Vagina (tissue), 2 donors: ENCODE results near the gene SHISAL2A. TPM values are rescaled to one million over a fixed set of nuclear protein-coding genes. Genes with fewer than 3 reads are reported as not detected.
A peak's percentile ranks its signal among the peaks of the same experiment; 100 is the strongest.

ENCODE experiments used
- DNase-seq, 2 donors: peaks; one replicate each; pipeline ENCODE4 v3.0.0-alpha.2; 2017; ENCODE audit errors: extremely low spot score in 2 of 2
- H3K27ac ChIP-seq: fragments of 200-600 bp; sonication (generic); one replicate; pipeline ENCODE4 v1.5.1; 2019
- H3K27me3 ChIP-seq: fragments of 200-600 bp; sonication (generic); one replicate; pipeline ENCODE4 v1.5.1; 2019
- H3K36me3 ChIP-seq, 2 donors: fragments of 200-600 bp; sonication (generic); one replicate each; pipeline ENCODE4 v1.5.1; 2017 to 2019
- H3K4me1 ChIP-seq: fragments of 200-600 bp; sonication (generic); one replicate; pipeline ENCODE4 v1.5.1; 2019
- H3K4me3 ChIP-seq, 2 donors: fragments of 200-600 bp; sonication (generic); 1 replicate in 1 of 2; 2 replicates in 1 of 2; pipeline ENCODE4 v1.5.1; 2016 to 2019
- H3K9me3 ChIP-seq: fragments of 200-600 bp; sonication (generic); one replicate; pipeline ENCODE4 v1.5.1; 2019
- POLR2A ChIP-seq, 2 donors: fragments of 450-650 bp; IDR thresholded peaks; one replicate each; pipeline ENCODE4 v1.6.1; 2017; ENCODE audit warnings: antibody characterized with exemption in 2 of 2, mild to moderate bottlenecking in 2 of 2, moderate library complexity in 2 of 2
- POLR2AphosphoS5 ChIP-seq, 2 donors: sonication (generic); formaldehyde crosslinking; IDR thresholded peaks; one replicate each; pipeline ENCODE4 v1.9.0; 2017; ENCODE audit warnings: antibody characterized with exemption in 2 of 2, mild to moderate bottlenecking in 2 of 2, low read depth in 1 of 2; ENCODE audit not compliant: insufficient read depth in 1 of 2
- intact Hi-C: fragments of 100-400 bp; cut with DNase I; formaldehyde crosslinking; loops from one replicate; pipeline ENCODE4 v1.15.1; 2023
- total RNA-seq: library from RNA; depleted of rRNA; stranded (reverse); fragments of >200 nt; gene quantifications from one replicate; pipeline ENCODE4 v1.2.3, GENCODE V29; 2016
- TF ChIP-seq, protein P1 (sequence below), 3 experiments: fragments of 450-650 bp in 2 of 3; fragments of 200-600 bp in 1 of 3; sonication (generic) in 1 of 3; IDR thresholded peaks; one replicate each; pipeline ENCODE4 v1.5.1; 2017 to 2019; ENCODE audit warnings: antibody characterized with exemption in 3 of 3, mild to moderate bottlenecking in 2 of 3, moderate library complexity in 2 of 3

SHISAL2A gene
- total RNA-seq: 3.2 TPM

DNA sequence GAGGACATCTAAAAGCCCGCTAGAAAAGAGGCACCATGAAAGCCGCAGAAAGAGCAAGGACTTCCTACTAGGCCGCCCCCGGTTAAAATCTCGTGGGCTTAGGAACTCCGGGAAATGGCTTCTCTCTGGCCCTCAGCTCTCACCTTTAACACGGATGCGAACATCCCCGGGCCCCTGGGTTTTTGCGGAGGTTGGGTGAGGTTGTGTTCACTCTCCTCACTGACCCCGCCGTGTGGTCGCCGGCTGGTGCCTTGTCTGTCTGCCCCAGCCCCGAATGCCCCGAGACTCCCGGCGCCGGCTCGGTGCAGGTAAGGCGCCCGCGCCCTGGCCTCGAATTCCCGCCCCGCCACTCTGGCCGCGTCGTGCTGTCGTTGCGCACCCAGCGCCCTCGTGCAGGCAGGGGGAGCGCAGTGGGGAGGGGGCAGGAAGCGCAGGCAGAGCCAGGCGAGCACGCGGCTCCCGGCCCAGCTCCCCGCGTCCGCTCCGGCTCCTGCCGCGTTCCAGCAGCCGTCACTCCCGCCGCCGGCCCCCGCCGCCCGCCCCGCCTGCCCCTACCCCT is at the start of gene SHISAL2A:
SHISAL2A (plus strand) TSS at position 437 of the 559 bp plus-strand sequence. CDS start 326 bp downstream, outside the sequence.
- Histone ChIP-seq H3K27me3 (peaks cover 4% of the 10 kb centered on the region), H3K4me3 (peak within 1 kb of the TSS; percentile 42 to 57), H3K9me3 (no peaks in the 10 kb centered on the region), H3K4me1 (peaks cover 23% of the 10 kb centered on the region), H3K27ac (peak within 1 kb of the TSS; percentile 33), H3K36me3 (no peaks in the 10 kb centered on the region)
- TF ChIP-seq POLR2AphosphoS5 (IDR thresholded peaks at IDR 0.05; ENCODE audit: insufficient read depth in 1 of 2, low read depth in 1 of 2): no peak
- no peak for TF ChIP-seq POLR2A (IDR thresholded peaks at IDR 0.05)
- TF ChIP-seq, protein P1, sequence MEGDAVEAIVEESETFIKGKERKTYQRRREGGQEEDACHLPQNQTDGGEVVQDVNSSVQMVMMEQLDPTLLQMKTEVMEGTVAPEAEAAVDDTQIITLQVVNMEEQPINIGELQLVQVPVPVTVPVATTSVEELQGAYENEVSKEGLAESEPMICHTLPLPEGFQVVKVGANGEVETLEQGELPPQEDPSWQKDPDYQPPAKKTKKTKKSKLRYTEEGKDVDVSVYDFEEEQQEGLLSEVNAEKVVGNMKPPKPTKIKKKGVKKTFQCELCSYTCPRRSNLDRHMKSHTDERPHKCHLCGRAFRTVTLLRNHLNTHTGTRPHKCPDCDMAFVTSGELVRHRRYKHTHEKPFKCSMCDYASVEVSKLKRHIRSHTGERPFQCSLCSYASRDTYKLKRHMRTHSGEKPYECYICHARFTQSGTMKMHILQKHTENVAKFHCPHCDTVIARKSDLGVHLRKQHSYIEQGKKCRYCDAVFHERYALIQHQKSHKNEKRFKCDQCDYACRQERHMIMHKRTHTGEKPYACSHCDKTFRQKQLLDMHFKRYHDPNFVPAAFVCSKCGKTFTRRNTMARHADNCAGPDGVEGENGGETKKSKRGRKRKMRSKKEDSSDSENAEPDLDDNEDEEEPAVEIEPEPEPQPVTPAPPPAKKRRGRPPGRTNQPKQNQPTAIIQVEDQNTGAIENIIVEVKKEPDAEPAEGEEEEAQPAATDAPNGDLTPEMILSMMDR (IDR thresholded peaks at IDR 0.05): no peak
- intact Hi-C loops: no loop called here
- no peak for DNase-seq

DNA sequence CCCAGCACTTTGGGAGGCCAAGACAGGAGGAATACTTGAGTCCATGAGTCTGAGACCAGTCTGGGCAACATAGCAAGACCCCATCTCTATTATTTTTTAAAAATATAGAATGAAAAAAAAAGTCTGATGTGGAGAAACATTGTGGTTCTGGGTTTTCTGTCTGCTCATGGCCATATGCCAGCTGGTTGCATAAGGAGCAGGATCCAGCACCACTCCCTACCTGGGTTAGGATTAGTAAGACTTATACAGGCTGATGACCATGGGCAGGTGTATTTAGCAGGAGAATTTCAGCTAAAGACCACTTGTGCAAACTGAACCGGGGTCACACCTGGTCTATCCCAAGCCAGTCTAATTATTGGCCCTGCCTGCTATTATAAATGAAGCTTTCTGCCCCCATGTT is 47.5 kb upstream of the SHISAL2A start:
- TF ChIP-seq, protein P1 (IDR thresholded peaks at IDR 0.05): no peak
- TF ChIP-seq POLR2A (IDR thresholded peaks at IDR 0.05) (no peak), POLR2AphosphoS5 (IDR thresholded peaks at IDR 0.05; ENCODE audit: insufficient read depth in 1 of 2, low read depth in 1 of 2) (no peak)
- intact Hi-C loops: no loop called here
- no peak for DNase-seq

DNA sequence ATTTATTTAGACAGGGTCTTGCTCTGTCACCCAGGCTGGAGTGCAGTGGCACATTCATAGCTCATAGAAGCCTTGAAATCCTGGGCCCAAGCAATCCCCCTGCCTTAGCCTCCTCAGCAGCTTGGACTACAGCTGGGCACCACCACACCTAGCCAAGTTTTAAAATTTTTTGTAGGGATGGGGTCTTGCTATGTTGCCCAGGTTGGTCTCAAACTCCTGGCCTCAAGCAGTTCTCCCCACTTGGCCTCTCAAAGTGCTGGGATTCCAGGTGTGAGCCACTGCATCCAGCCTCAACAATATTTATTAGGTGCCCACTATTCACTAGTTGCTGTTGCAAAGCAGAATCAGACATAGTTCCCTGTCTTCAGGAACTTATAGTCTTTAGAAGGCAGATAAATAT is 44.9 kb upstream of the SHISAL2A start:
- TF ChIP-seq POLR2AphosphoS5 (IDR thresholded peaks at IDR 0.05; ENCODE audit: insufficient read depth in 1 of 2, low read depth in 1 of 2) (no peak), POLR2A (IDR thresholded peaks at IDR 0.05) (no peak)
- TF ChIP-seq, protein P1 (IDR thresholded peaks at IDR 0.05): no peak
- no peaks in the 10 kb centered on the region for H3K36me3 ChIP-seq
- no peaks in the 10 kb centered on the region for H3K27me3 ChIP-seq

More for the DNA sequence above, 47.5 kb upstream of the SHISAL2A start:
- H3K4me1 ChIP-seq: no peaks in the 10 kb centered on the region
- H3K9me3 ChIP-seq: no peaks in the 10 kb centered on the region
- no peak overlapping the region for H3K4me3 ChIP-seq
- H3K36me3 ChIP-seq: no peaks in the 10 kb centered on the region
- no peaks in the 10 kb centered on the region for H3K27me3 ChIP-seq
- H3K27ac ChIP-seq: no peak overlapping the region

DNA sequence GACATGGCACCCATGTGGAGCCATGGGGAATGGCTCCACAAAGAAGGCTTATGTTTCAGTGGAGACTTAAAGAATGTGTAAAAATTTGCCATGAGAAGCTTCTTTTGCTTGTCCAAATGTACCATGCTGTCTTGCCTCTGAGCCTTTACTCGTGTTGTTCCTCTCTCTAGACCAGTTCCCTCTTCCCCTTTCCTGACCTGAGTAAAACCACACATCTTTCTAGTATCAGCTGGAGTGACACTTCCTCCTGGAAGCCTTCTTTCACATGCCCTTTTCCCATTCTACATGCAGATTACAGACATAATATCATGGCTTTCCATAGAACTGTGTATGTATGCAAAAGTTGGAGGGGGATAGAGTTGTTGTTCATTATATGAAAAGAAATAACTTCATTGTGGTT is 44.4 kb upstream of the SHISAL2A start:
- no peak overlapping the region for H3K4me3 ChIP-seq
- H3K4me1 ChIP-seq: no peaks in the 10 kb centered on the region
- no peaks in the 10 kb centered on the region for H3K9me3 ChIP-seq
- H3K27ac ChIP-seq: no peak overlapping the region
- no peak for DNase-seq
- H3K36me3 ChIP-seq: no peaks in the 10 kb centered on the region
- intact Hi-C loops: no loop called here
- TF ChIP-seq POLR2AphosphoS5 (IDR thresholded peaks at IDR 0.05; ENCODE audit: insufficient read depth in 1 of 2, low read depth in 1 of 2) (no peak), POLR2A (IDR thresholded peaks at IDR 0.05) (no peak)
- TF ChIP-seq, protein P1 (IDR thresholded peaks at IDR 0.05): no peak
- H3K27me3 ChIP-seq: no peaks in the 10 kb centered on the region

More for the DNA sequence above, 44.9 kb upstream of the SHISAL2A start:
- H3K27ac ChIP-seq: no peak overlapping the region
- no peak overlapping the region for H3K4me3 ChIP-seq
- intact Hi-C loops: no loop called here
- no peaks in the 10 kb centered on the region for H3K9me3 ChIP-seq
- no peaks in the 10 kb centered on the region for H3K4me1 ChIP-seq
- no peak for DNase-seq

DNA sequence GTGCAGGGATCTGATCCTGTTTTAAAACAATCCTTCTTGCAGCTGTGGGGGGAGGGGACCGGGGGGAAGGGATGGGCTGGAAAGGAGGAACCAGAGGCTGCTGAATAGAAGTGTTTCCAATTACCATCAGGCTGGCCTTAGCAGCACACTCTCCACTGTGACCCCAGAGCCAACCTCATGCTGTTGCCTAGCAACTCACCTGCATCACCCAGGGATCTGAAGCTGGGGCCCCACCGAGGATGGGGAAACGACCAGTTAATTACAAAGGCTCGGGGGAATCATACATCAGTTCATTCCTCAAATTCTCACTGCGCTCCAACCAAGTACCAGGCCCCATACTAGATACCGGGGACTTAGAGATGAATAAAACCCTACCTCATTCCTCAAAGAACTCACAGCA is 42.7 kb upstream of the SHISAL2A start:
- TF ChIP-seq, protein P1 (IDR thresholded peaks at IDR 0.05): no peak
- TF ChIP-seq POLR2A (IDR thresholded peaks at IDR 0.05) (no peak), POLR2AphosphoS5 (IDR thresholded peaks at IDR 0.05; ENCODE audit: insufficient read depth in 1 of 2, low read depth in 1 of 2) (no peak)
- intact Hi-C loops: no loop called here

More for the DNA sequence above, 42.7 kb upstream of the SHISAL2A start:
- Histone ChIP-seq H3K27ac (no peak overlapping the region), H3K27me3 (no peaks in the 10 kb centered on the region), H3K4me3 (no peak overlapping the region), H3K36me3 (no peaks in the 10 kb centered on the region), H3K9me3 (no peaks in the 10 kb centered on the region), H3K4me1 (no peaks in the 10 kb centered on the region)
- no peak for DNase-seq
